Measurements from ENCODE around the gene GPR176.

The GPR176 gene

DNA sequence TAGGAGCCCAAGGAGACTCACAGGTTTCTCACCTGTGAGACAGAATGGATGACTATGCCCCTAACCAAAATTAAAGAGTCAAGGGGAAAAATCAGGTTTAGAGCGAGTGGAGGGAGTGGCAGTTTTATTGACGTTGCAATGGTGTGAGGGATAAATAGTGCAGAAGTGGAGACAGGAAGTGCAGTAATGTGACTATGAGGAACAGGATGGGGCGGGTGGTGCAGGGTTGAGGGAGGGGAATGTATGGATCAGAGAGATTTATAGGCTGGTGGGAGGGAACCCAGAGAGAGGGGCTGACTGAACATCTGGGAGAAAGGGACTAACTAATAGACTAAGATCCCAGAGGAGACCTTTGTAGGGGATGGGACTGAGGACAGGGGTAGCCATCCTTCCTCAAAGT lies 40.3 kb upstream of the GPR176 start:
- TF ChIP-seq, protein P1, sequence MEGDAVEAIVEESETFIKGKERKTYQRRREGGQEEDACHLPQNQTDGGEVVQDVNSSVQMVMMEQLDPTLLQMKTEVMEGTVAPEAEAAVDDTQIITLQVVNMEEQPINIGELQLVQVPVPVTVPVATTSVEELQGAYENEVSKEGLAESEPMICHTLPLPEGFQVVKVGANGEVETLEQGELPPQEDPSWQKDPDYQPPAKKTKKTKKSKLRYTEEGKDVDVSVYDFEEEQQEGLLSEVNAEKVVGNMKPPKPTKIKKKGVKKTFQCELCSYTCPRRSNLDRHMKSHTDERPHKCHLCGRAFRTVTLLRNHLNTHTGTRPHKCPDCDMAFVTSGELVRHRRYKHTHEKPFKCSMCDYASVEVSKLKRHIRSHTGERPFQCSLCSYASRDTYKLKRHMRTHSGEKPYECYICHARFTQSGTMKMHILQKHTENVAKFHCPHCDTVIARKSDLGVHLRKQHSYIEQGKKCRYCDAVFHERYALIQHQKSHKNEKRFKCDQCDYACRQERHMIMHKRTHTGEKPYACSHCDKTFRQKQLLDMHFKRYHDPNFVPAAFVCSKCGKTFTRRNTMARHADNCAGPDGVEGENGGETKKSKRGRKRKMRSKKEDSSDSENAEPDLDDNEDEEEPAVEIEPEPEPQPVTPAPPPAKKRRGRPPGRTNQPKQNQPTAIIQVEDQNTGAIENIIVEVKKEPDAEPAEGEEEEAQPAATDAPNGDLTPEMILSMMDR (IDR thresholded peaks at IDR 0.05; ENCODE audit: control insufficient read depth, insufficient read depth, low read depth, low read length, missing control alignments): no peak
- no peak for DNase-seq (ENCODE audit: low read depth)
- H3K4me3 ChIP-seq (ENCODE audit: control insufficient read depth, low read depth, low read length): no peak overlapping the region

- DNase-seq (ENCODE audit: low read depth): no peak
- TF ChIP-seq, protein P1 (IDR thresholded peaks at IDR 0.05; ENCODE audit: control insufficient read depth, insufficient read depth, low read depth, low read length, missing control alignments): peak; percentile 13
- no peak overlapping the region for H3K4me3 ChIP-seq (ENCODE audit: control insufficient read depth, low read depth, low read length)
Measured at GRCh38 chr15:39959411-39959810, 39.3 kb upstream of the GPR176 start.

DNA sequence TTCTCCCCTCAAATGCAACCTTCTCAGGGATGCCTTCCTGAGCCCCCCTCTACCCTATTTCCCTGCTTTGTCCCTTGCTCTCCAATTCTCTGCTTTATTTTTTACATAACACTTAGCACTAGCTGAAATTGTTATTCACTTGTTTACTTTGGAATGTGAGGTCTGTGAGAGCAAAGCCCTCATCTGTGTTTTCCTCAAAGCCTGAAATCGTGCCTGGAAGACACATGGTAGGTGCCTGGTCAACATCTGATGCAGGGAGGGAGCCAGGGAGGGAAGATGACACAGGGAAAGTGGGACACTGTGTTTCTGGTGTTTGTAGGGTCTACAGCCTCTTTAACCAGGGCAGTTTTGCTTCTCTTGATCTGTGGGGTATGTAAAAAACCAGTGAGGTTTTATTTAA lies 37.4 kb upstream of the GPR176 start:
- no peak for DNase-seq (ENCODE audit: low read depth)
- TF ChIP-seq, protein P1 (IDR thresholded peaks at IDR 0.05; ENCODE audit: control insufficient read depth, insufficient read depth, low read depth, low read length, missing control alignments): no peak
- H3K4me3 ChIP-seq (ENCODE audit: control insufficient read depth, low read depth, low read length): no peak overlapping the region

- DNase-seq (ENCODE audit: low read depth): no peak
- TF ChIP-seq, protein P1 (IDR thresholded peaks at IDR 0.05; ENCODE audit: control insufficient read depth, insufficient read depth, low read depth, low read length, missing control alignments): no peak
- H3K4me3 ChIP-seq (ENCODE audit: control insufficient read depth, low read depth, low read length): no peak overlapping the region
Measured at GRCh38 chr15:39953521-39953920, 33.5 kb upstream of the GPR176 start.

GRCh38 chr15:39951561-39951960 lies 31.5 kb upstream of the GPR176 start:
- DNase-seq (ENCODE audit: low read depth): no peak
- no peak overlapping the region for H3K4me3 ChIP-seq (ENCODE audit: control insufficient read depth, low read depth, low read length)
- TF ChIP-seq, protein P1 (IDR thresholded peaks at IDR 0.05; ENCODE audit: control insufficient read depth, insufficient read depth, low read depth, low read length, missing control alignments): no peak

GRCh38 chr15:39948817-39949216 lies 28.8 kb upstream of the GPR176 start:
- no peak overlapping the region for H3K4me3 ChIP-seq (ENCODE audit: control insufficient read depth, low read depth, low read length)
- TF ChIP-seq, protein P1 (IDR thresholded peaks at IDR 0.05; ENCODE audit: control insufficient read depth, insufficient read depth, low read depth, low read length, missing control alignments): no peak
- DNase-seq (ENCODE audit: low read depth): no peak

All from AG09309 (cell line).